Keratinocyte (primary cell): ENCODE measurements around the gene CLCNKB. TPM values are rescaled to one million over a fixed set of nuclear protein-coding genes. Genes with fewer than 3 reads are reported as not detected.

ENCODE experiments used
- DNase-seq: peaks from one replicate; pipeline ENCODE4 v3.0.0-alpha.2; 2011; ENCODE audit warnings: low read depth, missing footprints, low spot score
- FAIRE-seq: peaks from 2 replicates; lab custom pipeline; 2011; peaks lifted over from hg19 to GRCh38; lab: Jason Lieb, UNC
- H2AFZ ChIP-seq: 2 replicates; pipeline ENCODE4 v1.6.0; 2012; ENCODE audit warnings: low read length, control low read depth, inconsistent platforms; ENCODE audit not compliant: control insufficient read depth
- H3K27ac ChIP-seq: 2 replicates; pipeline ENCODE4 v1.5.1; 2011; ENCODE audit warnings: low read length; ENCODE audit not compliant: control insufficient read depth, insufficient read depth
- H3K27me3 ChIP-seq: 3 replicates; pipeline ENCODE4 v1.6.0; 2011; ENCODE audit warnings: low read length; ENCODE audit not compliant: control insufficient read depth, insufficient read depth; ENCODE audit errors: extremely low read depth
- H3K36me3 ChIP-seq, 2 experiments: 2 replicates in 1 of 2; 3 replicates in 1 of 2; pipeline ENCODE4 v1.5.1; 2011; ENCODE audit warnings: low read length in 2 of 2, mild to moderate bottlenecking in 1 of 2; ENCODE audit not compliant: control insufficient read depth in 2 of 2, insufficient read depth in 2 of 2; ENCODE audit errors: extremely low read depth in 1 of 2
- H3K4me1 ChIP-seq: 3 replicates; pipeline ENCODE4 v1.5.1; 2011; ENCODE audit warnings: low read length; ENCODE audit not compliant: control insufficient read depth, insufficient read depth; ENCODE audit errors: extremely low read depth
- H3K4me2 ChIP-seq: 3 replicates; pipeline ENCODE4 v1.6.0; 2011; ENCODE audit warnings: low read depth, low read length; ENCODE audit not compliant: control insufficient read depth, insufficient read depth; ENCODE audit errors: extremely low read depth
- H3K4me3 ChIP-seq, 3 experiments: fragments of 200-600 bp in 1 of 3; sonication (generic) in 1 of 3; 2 replicates in 2 of 3; 3 replicates in 1 of 3; pipeline ENCODE4 v1.5.1; 2011 to 2016; ENCODE audit warnings: low read length in 3 of 3, mild to moderate bottlenecking in 3 of 3, control low read depth in 2 of 3, inconsistent platforms in 1 of 3, low read depth in 1 of 3, mixed read lengths in 1 of 3, mixed run types in 1 of 3, moderate library complexity in 1 of 3; ENCODE audit not compliant: control insufficient read depth in 2 of 3, insufficient read depth in 2 of 3; ENCODE audit errors: extremely low read depth in 1 of 3
- H3K79me2 ChIP-seq: 2 replicates; pipeline ENCODE4 v1.6.0; 2012; ENCODE audit warnings: low read length; ENCODE audit not compliant: control insufficient read depth, insufficient read depth
- H3K9ac ChIP-seq: 3 replicates; pipeline ENCODE4 v1.6.0; 2011; ENCODE audit warnings: low read length; ENCODE audit not compliant: control insufficient read depth, insufficient read depth; ENCODE audit errors: extremely low read depth
- H3K9me1 ChIP-seq: 3 replicates; pipeline ENCODE4 v1.6.0; 2011; ENCODE audit warnings: low read length; ENCODE audit not compliant: control insufficient read depth, insufficient read depth; ENCODE audit errors: extremely low read depth
- H3K9me3 ChIP-seq: 2 replicates; pipeline ENCODE4 v1.5.1; 2012; ENCODE audit warnings: low read depth, low read length; ENCODE audit not compliant: control insufficient read depth
- H4K20me1 ChIP-seq: 3 replicates; pipeline ENCODE4 v1.6.0; 2011; ENCODE audit warnings: low read length; ENCODE audit not compliant: control insufficient read depth, insufficient read depth; ENCODE audit errors: extremely low read depth
- EZH2 ChIP-seq: IDR thresholded peaks from one replicate; pipeline ENCODE4 v1.6.1; 2012; ENCODE audit warnings: inconsistent platforms, mild to moderate bottlenecking, low read length, moderate library complexity
- dilution Hi-C: fragments of 300-500 bp; cut with MboI; formaldehyde crosslinking; loops from one replicate; pipeline ENCODE4 v1.7.0; 2020; ENCODE audit warnings: low sequenced_read_pairs; ENCODE audit not compliant: extremely low pct_ligation_motif_present
- polyA plus RNA-seq, 5 experiments: library from polyadenylated mRNA; depleted of rRNA in 3 of 5; stranded (reverse) in 3 of 5; stranded (forward) in 1 of 5; unstranded in 1 of 5; fragments of >200 nt; gene quantifications; 1 replicate in 1 of 5; 2 replicates in 3 of 5; 3 replicates in 1 of 5; pipeline versions ENCODE4 v1.2.1 to v1.2.3, GENCODE V29; 2011 to 2012; ENCODE audit warnings: missing spikeins in 2 of 5, low read depth in 1 of 5, low replicate concordance in 1 of 5
- TF ChIP-seq, protein P1 (sequence below), 3 experiments: IDR thresholded peaks in 1 of 3; conservative IDR thresholded peaks in 1 of 3; optimal IDR thresholded peaks in 1 of 3; 2 replicates in 2 of 3; 3 replicates in 1 of 3; pipeline versions ENCODE3 to v1.5.1; 2011; ENCODE audit warnings: low read length in 3 of 3, mild to moderate bottlenecking in 3 of 3, moderate library complexity in 2 of 3, control low read depth in 1 of 3, inconsistent platforms in 1 of 3; ENCODE audit not compliant: insufficient read depth in 2 of 3; ENCODE audit errors: extremely low read depth in 1 of 3

Gene CLCNKB
- polyA plus RNA-seq, 1 donor (not counting 4 experiments of a cell fraction or from before 2014, with no cell fraction given), result not detected

- no peaks in the 10 kb centered on the region for H3K9me1 ChIP-seq
- no peak overlapping the region for H3K9ac ChIP-seq
- dilution Hi-C loops, result no loop called here
- H3K79me2 ChIP-seq, result no peaks in the 10 kb centered on the region
- no peaks in the 10 kb centered on the region for H3K9me3 ChIP-seq
- H3K36me3 ChIP-seq, result no peaks in the 10 kb centered on the region
- DNase-seq, result no peak
- H4K20me1 ChIP-seq, result no peaks in the 10 kb centered on the region
- TF ChIP-seq, protein P1, sequence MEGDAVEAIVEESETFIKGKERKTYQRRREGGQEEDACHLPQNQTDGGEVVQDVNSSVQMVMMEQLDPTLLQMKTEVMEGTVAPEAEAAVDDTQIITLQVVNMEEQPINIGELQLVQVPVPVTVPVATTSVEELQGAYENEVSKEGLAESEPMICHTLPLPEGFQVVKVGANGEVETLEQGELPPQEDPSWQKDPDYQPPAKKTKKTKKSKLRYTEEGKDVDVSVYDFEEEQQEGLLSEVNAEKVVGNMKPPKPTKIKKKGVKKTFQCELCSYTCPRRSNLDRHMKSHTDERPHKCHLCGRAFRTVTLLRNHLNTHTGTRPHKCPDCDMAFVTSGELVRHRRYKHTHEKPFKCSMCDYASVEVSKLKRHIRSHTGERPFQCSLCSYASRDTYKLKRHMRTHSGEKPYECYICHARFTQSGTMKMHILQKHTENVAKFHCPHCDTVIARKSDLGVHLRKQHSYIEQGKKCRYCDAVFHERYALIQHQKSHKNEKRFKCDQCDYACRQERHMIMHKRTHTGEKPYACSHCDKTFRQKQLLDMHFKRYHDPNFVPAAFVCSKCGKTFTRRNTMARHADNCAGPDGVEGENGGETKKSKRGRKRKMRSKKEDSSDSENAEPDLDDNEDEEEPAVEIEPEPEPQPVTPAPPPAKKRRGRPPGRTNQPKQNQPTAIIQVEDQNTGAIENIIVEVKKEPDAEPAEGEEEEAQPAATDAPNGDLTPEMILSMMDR (optimal IDR thresholded peaks at IDR 0.05 in 1 of 3, IDR thresholded peaks at IDR 0.05 in 1 of 3, conservative IDR thresholded peaks at IDR 0.05 in 1 of 3; ENCODE audit: extremely low read depth in 1 of 3, insufficient read depth in 2 of 3, low read length in 3 of 3), result no peak
- TF ChIP-seq EZH2, result no peak
- H2AFZ ChIP-seq, result no peak overlapping the region
- no peaks in the 10 kb centered on the region for H3K27me3 ChIP-seq
- no peak overlapping the region for H3K27ac ChIP-seq
- H3K4me1 ChIP-seq, result peaks cover 15% of the 10 kb centered on the region
- H3K4me3 ChIP-seq, result no peak overlapping the region
- no peak overlapping the region for H3K4me2 ChIP-seq
- no peak for FAIRE-seq
These were observed 39.9 kb downstream of the CLCNKB start for GRCh38 chr1:16083486-16083885.

- no peak overlapping the region for H3K27ac ChIP-seq
- H3K4me1 ChIP-seq, result peaks cover 11% of the 10 kb centered on the region
- no peak overlapping the region for H2AFZ ChIP-seq
- H3K36me3 ChIP-seq, result no peaks in the 10 kb centered on the region
- FAIRE-seq, result no peak
- H3K79me2 ChIP-seq, result no peaks in the 10 kb centered on the region
- DNase-seq, result no peak
- TF ChIP-seq, protein P1 (optimal IDR thresholded peaks at IDR 0.05 in 1 of 3, IDR thresholded peaks at IDR 0.05 in 1 of 3, conservative IDR thresholded peaks at IDR 0.05 in 1 of 3; ENCODE audit: extremely low read depth in 1 of 3, insufficient read depth in 2 of 3, low read length in 3 of 3), result no peak
- no peak for TF ChIP-seq EZH2
- no peaks in the 10 kb centered on the region for H3K9me1 ChIP-seq
- H3K9me3 ChIP-seq, result no peaks in the 10 kb centered on the region
- no peak overlapping the region for H3K4me2 ChIP-seq
- no peak overlapping the region for H3K4me3 ChIP-seq
- peaks cover 8% of the 10 kb centered on the region for H3K27me3 ChIP-seq
- no peaks in the 10 kb centered on the region for H4K20me1 ChIP-seq
- H3K9ac ChIP-seq, result no peak overlapping the region
- dilution Hi-C loops, result no loop called here
These were observed 41.9 kb downstream of the CLCNKB start for GRCh38 chr1:16085522-16085921.
